ENCODE data around the gene NAA35. TPM values are rescaled to one million over a fixed set of nuclear protein-coding genes. Genes with fewer than 3 reads are reported as not detected.

NAA35 gene
- polyA plus RNA-seq, 1 of the 3 experiments (the other 2 are of a cell fraction): 9.0 TPM

GRCh38 chr9:86009133-86009532 is 68.2 kb downstream of the NAA35 start:
- no peak for DNase-seq
- peaks cover 63 to 67% of the 10 kb centered on the region in 2 experiments for H3K36me3 ChIP-seq (replicated peaks in 1 of 2; ENCODE audit: control insufficient read depth in 1 of 2, insufficient read depth in 2 of 2, low read length in 1 of 2)
- H3K9me3 ChIP-seq: no peaks in the 10 kb centered on the region
- H3K4me1 ChIP-seq (ENCODE audit: control insufficient read depth in 1 of 2, insufficient read depth in 2 of 2, low read depth in 1 of 2, low read length in 1 of 2): no peaks in the 10 kb centered on the region; a peak in 1 of 4 replicates
- H3F3A ChIP-seq (replicated peaks; ENCODE audit: insufficient read depth): no peaks in the 10 kb centered on the region
- no peaks in the 10 kb centered on the region for H3K79me2 ChIP-seq (ENCODE audit: insufficient read depth)
- CTCF ChIA-PET: interaction anchor here (0.6 to 1.1 kb wide), 2 partner anchors 10 to 36 kb away, joined by 3 to 4 read pairs; no protein-coding TSS in a partner anchor
- no peaks in the 10 kb centered on the region for H3K27me3 ChIP-seq (ENCODE audit: insufficient read depth)
- no peaks in the 10 kb centered on the region for H3K9me2 ChIP-seq
- H4K20me1 ChIP-seq (ENCODE audit: insufficient read depth): no peaks in the 10 kb centered on the region
- no peak overlapping the region for H3K4me3 ChIP-seq (ENCODE audit: low read depth in 2 of 2, low read length in 1 of 2)
- H3K9ac ChIP-seq: no peak overlapping the region
- no peak overlapping the region for H2AFZ ChIP-seq (ENCODE audit: low read depth)
- WGBS (ENCODE audit: low lambda C conversion rate): 98% methylated on average over 2 of the region's 2 CpGs
- H3K4me2 ChIP-seq: no peak overlapping the region
- TF ChIP-seq IRF3 (IDR thresholded peaks at IDR 0.05; ENCODE audit: low read depth, low read length): no peak
- TF ChIP-seq YY1 (IDR thresholded peaks at IDR 0.05; ENCODE audit: low read depth): no peak
- TF ChIP-seq POLR2AphosphoS5 (IDR thresholded peaks at IDR 0.05; ENCODE audit: low read depth, low read length): no peak
- no peak for TF ChIP-seq MAX (IDR thresholded peaks at IDR 0.05; ENCODE audit: low read depth)
- TF ChIP-seq TCF12 (IDR thresholded peaks at IDR 0.05): no peak
- TF ChIP-seq, protein P1, sequence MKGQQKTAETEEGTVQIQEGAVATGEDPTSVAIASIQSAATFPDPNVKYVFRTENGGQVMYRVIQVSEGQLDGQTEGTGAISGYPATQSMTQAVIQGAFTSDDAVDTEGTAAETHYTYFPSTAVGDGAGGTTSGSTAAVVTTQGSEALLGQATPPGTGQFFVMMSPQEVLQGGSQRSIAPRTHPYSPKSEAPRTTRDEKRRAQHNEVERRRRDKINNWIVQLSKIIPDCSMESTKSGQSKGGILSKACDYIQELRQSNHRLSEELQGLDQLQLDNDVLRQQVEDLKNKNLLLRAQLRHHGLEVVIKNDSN (IDR thresholded peaks at IDR 0.05; ENCODE audit: borderline replicate concordance, low read depth): no peak
- TF ChIP-seq TAF1 (IDR thresholded peaks at IDR 0.05; ENCODE audit: borderline replicate concordance, low read depth, low read length): no peak
- TF ChIP-seq FOSL2 (IDR thresholded peaks at IDR 0.05; ENCODE audit: borderline replicate concordance, low read depth): no peak
- no peak for TF ChIP-seq NFIC (IDR thresholded peaks at IDR 0.05; ENCODE audit: borderline replicate concordance)
- no peak for TF ChIP-seq GABPA (IDR thresholded peaks at IDR 0.05; ENCODE audit: low read depth)
- TF ChIP-seq USF2 (IDR thresholded peaks at IDR 0.05; ENCODE audit: borderline replicate concordance, low read depth, low read length): no peak
- TF ChIP-seq FOXJ3 (CRISPR knock-in tag; IDR thresholded peaks at IDR 0.05): no peak
- no peak for TF ChIP-seq TEAD4 (IDR thresholded peaks at IDR 0.05; ENCODE audit: borderline replicate concordance, insufficient read depth)
- TF ChIP-seq RXRA (IDR thresholded peaks at IDR 0.05; ENCODE audit: borderline replicate concordance, low read depth): no peak
- no peak overlapping the region for H3K27ac ChIP-seq (ENCODE audit: low read depth in 2 of 2, low read length in 1 of 2)
- POLR2A ChIA-PET: no interaction called here

GRCh38 chr9:86020731-86021130 is 79.8 kb downstream of the NAA35 start:
- POLR2A ChIA-PET: no interaction called here
- H4K20me1 ChIP-seq (ENCODE audit: insufficient read depth): no peaks in the 10 kb centered on the region
- no peak overlapping the region for H3K4me2 ChIP-seq
- DNase-seq: no peak
- no peak overlapping the region for H3K9ac ChIP-seq
- H3K4me1 ChIP-seq (ENCODE audit: control insufficient read depth in 1 of 2, insufficient read depth in 2 of 2, low read depth in 1 of 2, low read length in 1 of 2): peaks cover 0 to 2% of the 10 kb centered on the region in 2 experiments; a peak in 1 of 4 replicates
- CTCF ChIA-PET: interaction anchor here (1.5 kb wide), 1 partner anchor 22 kb away, joined by 3 read pairs; no protein-coding TSS in a partner anchor
- no peak overlapping the region for H2AFZ ChIP-seq (ENCODE audit: low read depth)
- no peaks in the 10 kb centered on the region for H3K9me2 ChIP-seq
- peaks cover 79 to 84% of the 10 kb centered on the region in 2 experiments for H3K36me3 ChIP-seq (replicated peaks in 1 of 2; ENCODE audit: control insufficient read depth in 1 of 2, insufficient read depth in 2 of 2, low read length in 1 of 2)
- H3K27me3 ChIP-seq (ENCODE audit: insufficient read depth): no peaks in the 10 kb centered on the region
- H3K9me3 ChIP-seq: no peaks in the 10 kb centered on the region
- no peak overlapping the region for H3K27ac ChIP-seq (ENCODE audit: low read depth in 2 of 2, low read length in 1 of 2)
- H3K4me3 ChIP-seq (ENCODE audit: low read depth in 2 of 2, low read length in 1 of 2): no peak overlapping the region
- H3F3A ChIP-seq (replicated peaks; ENCODE audit: insufficient read depth): peaks cover 5% of the 10 kb centered on the region
- H3K79me2 ChIP-seq (ENCODE audit: insufficient read depth): no peaks in the 10 kb centered on the region; the same call in 1 of the 2 replicates
- WGBS (ENCODE audit: low lambda C conversion rate): 96% methylated on average over 1 of the region's 1 CpG
- TF ChIP-seq FOXJ3 (CRISPR knock-in tag; IDR thresholded peaks at IDR 0.05) (no peak), RXRA (IDR thresholded peaks at IDR 0.05; ENCODE audit: borderline replicate concordance, low read depth) (no peak), ELF1 (IDR thresholded peaks at IDR 0.05) (no peak), NRF1 (IDR thresholded peaks at IDR 0.05; ENCODE audit: low read depth, low read length) (no peak), IRF3 (IDR thresholded peaks at IDR 0.05; ENCODE audit: low read depth, low read length) (no peak), MEF2A (IDR thresholded peaks at IDR 0.05; ENCODE audit: borderline replicate concordance, low read depth) (no peak), NFIC (IDR thresholded peaks at IDR 0.05; ENCODE audit: borderline replicate concordance) (no peak), POLR2AphosphoS5 (IDR thresholded peaks at IDR 0.05; ENCODE audit: low read depth, low read length) (no peak), SMC3 (IDR thresholded peaks at IDR 0.05; ENCODE audit: low read depth, low read length) (no peak), EP300 (IDR thresholded peaks at IDR 0.05; ENCODE audit: borderline replicate concordance in 1 of 2, low read depth in 1 of 2, low read length in 1 of 2) (no peak)
- TF ChIP-seq, protein P2, sequence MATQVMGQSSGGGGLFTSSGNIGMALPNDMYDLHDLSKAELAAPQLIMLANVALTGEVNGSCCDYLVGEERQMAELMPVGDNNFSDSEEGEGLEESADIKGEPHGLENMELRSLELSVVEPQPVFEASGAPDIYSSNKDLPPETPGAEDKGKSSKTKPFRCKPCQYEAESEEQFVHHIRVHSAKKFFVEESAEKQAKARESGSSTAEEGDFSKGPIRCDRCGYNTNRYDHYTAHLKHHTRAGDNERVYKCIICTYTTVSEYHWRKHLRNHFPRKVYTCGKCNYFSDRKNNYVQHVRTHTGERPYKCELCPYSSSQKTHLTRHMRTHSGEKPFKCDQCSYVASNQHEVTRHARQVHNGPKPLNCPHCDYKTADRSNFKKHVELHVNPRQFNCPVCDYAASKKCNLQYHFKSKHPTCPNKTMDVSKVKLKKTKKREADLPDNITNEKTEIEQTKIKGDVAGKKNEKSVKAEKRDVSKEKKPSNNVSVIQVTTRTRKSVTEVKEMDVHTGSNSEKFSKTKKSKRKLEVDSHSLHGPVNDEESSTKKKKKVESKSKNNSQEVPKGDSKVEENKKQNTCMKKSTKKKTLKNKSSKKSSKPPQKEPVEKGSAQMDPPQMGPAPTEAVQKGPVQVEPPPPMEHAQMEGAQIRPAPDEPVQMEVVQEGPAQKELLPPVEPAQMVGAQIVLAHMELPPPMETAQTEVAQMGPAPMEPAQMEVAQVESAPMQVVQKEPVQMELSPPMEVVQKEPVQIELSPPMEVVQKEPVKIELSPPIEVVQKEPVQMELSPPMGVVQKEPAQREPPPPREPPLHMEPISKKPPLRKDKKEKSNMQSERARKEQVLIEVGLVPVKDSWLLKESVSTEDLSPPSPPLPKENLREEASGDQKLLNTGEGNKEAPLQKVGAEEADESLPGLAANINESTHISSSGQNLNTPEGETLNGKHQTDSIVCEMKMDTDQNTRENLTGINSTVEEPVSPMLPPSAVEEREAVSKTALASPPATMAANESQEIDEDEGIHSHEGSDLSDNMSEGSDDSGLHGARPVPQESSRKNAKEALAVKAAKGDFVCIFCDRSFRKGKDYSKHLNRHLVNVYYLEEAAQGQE (IDR thresholded peaks at IDR 0.05; ENCODE audit: low read depth, low read length): no peak

Measured in SK-N-SH (cell line).